Measurements from ENCODE around the gene PCSK1N. TPM values are rescaled to one million over a fixed set of nuclear protein-coding genes. Genes with fewer than 3 reads are reported as not detected.

The PCSK1N gene
- total and polyA plus RNA-seq, 2 of the 13 experiments (the other 11 are each of a cell fraction or from before 2014, with no cell fraction given), result 4.5 to 14.0 TPM

DNA sequence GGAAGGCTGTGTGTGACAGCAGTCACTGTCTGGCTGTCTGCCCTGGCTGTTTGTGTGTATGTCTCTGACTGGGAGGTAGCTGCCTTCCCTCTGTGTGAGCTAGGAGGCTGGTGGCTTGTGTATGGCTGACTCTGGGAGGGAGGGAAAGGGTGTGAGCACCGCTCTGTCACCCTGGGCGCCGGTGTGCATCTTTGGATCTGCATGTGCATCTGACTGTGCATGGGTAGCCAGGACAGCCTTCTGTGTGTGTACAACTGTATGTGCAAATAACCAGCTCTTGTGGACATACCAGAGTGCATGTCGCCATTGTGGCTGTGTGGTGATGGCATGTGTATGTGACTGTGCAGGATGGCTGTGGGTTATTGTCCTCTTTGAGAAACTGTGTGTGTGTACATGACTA lies 16.5 kb downstream of the PCSK1N start:
- in situ Hi-C loops (cut with HindIII; ENCODE audit: extremely low pct_ligation_motif_present, low pct_unique_long_range_greater_than_20kb), result no loop called here
- no peak overlapping the region for H3K27ac ChIP-seq (ENCODE audit: extremely low read length, insufficient read depth, low read length)
- no peak overlapping the region for H3K4me3 ChIP-seq (replicated peaks in 1 of 3; ENCODE audit: insufficient read depth in 1 of 3, low read depth in 2 of 3, low read length in 3 of 3)
- ChIA-PET POLR2A (no interaction called here), CTCF (ENCODE audit: low intra/inter-chr PET ratio, low total read pairs) (no interaction called here)
- ATAC-seq, result no peak
- H3K9ac ChIP-seq (ENCODE audit: insufficient read depth, low read depth, low read length), result no peak overlapping the region
- H3K4me1 ChIP-seq (ENCODE audit: insufficient read depth, low read length), result no peaks in the 10 kb centered on the region
- no peaks in the 10 kb centered on the region for H4K20me1 ChIP-seq (ENCODE audit: insufficient read depth, low read length)
- TF ChIP-seq KDM1A (CRISPR knock-in tag; IDR thresholded peaks at IDR 0.05), result no peak
- TF ChIP-seq HNRNPH1 (optimal IDR thresholded peaks at IDR 0.05; ENCODE audit: low read depth, low read length), result no peak
- TF ChIP-seq MTF1 (CRISPR knock-in tag; IDR thresholded peaks at IDR 0.05), result no peak
- TF ChIP-seq ZNF746 (CRISPR knock-in tag; IDR thresholded peaks at IDR 0.05), result no peak
- TF ChIP-seq RARG (CRISPR knock-in tag; IDR thresholded peaks at IDR 0.05; ENCODE audit: low read depth), result no peak
- TF ChIP-seq RNF2 (conservative IDR thresholded peaks at IDR 0.05; ENCODE audit: low read depth), result no peak
- TF ChIP-seq, protein P1, sequence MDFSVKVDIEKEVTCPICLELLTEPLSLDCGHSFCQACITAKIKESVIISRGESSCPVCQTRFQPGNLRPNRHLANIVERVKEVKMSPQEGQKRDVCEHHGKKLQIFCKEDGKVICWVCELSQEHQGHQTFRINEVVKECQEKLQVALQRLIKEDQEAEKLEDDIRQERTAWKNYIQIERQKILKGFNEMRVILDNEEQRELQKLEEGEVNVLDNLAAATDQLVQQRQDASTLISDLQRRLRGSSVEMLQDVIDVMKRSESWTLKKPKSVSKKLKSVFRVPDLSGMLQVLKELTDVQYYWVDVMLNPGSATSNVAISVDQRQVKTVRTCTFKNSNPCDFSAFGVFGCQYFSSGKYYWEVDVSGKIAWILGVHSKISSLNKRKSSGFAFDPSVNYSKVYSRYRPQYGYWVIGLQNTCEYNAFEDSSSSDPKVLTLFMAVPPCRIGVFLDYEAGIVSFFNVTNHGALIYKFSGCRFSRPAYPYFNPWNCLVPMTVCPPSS (IDR thresholded peaks at IDR 0.05), result no peak
- TF ChIP-seq NONO (IDR thresholded peaks at IDR 0.05), result no peak
- no peak for TF ChIP-seq NONO (CRISPR knock-in tag; conservative IDR thresholded peaks at IDR 0.05)
- TF ChIP-seq ZNF703 (CRISPR knock-in tag; IDR thresholded peaks at IDR 0.05; ENCODE audit: borderline replicate concordance), result no peak
- TF ChIP-seq, protein P2, sequence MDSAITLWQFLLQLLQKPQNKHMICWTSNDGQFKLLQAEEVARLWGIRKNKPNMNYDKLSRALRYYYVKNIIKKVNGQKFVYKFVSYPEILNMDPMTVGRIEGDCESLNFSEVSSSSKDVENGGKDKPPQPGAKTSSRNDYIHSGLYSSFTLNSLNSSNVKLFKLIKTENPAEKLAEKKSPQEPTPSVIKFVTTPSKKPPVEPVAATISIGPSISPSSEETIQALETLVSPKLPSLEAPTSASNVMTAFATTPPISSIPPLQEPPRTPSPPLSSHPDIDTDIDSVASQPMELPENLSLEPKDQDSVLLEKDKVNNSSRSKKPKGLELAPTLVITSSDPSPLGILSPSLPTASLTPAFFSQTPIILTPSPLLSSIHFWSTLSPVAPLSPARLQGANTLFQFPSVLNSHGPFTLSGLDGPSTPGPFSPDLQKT (CRISPR knock-in tag; IDR thresholded peaks at IDR 0.05; ENCODE audit: borderline replicate concordance), result no peak
- TF ChIP-seq, protein P3, sequence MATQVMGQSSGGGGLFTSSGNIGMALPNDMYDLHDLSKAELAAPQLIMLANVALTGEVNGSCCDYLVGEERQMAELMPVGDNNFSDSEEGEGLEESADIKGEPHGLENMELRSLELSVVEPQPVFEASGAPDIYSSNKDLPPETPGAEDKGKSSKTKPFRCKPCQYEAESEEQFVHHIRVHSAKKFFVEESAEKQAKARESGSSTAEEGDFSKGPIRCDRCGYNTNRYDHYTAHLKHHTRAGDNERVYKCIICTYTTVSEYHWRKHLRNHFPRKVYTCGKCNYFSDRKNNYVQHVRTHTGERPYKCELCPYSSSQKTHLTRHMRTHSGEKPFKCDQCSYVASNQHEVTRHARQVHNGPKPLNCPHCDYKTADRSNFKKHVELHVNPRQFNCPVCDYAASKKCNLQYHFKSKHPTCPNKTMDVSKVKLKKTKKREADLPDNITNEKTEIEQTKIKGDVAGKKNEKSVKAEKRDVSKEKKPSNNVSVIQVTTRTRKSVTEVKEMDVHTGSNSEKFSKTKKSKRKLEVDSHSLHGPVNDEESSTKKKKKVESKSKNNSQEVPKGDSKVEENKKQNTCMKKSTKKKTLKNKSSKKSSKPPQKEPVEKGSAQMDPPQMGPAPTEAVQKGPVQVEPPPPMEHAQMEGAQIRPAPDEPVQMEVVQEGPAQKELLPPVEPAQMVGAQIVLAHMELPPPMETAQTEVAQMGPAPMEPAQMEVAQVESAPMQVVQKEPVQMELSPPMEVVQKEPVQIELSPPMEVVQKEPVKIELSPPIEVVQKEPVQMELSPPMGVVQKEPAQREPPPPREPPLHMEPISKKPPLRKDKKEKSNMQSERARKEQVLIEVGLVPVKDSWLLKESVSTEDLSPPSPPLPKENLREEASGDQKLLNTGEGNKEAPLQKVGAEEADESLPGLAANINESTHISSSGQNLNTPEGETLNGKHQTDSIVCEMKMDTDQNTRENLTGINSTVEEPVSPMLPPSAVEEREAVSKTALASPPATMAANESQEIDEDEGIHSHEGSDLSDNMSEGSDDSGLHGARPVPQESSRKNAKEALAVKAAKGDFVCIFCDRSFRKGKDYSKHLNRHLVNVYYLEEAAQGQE (IDR thresholded peaks at IDR 0.05; ENCODE audit: borderline replicate concordance in 1 of 2, low read depth in 1 of 2, low read length in 2 of 2), result no peak
- no TSS peak for BruUV-seq (replicated peaks)
- no peaks in the 10 kb centered on the region for H3K9me3 ChIP-seq (ENCODE audit: low read length)
- no peak for FAIRE-seq
- no peak for DNase-seq (ENCODE audit: low spot score)
- no peaks in the 10 kb centered on the region for H3K27me3 ChIP-seq (ENCODE audit: control insufficient read depth in 1 of 2, insufficient read depth in 2 of 2, low read length in 2 of 2)
- no peak overlapping the region for H3K4me2 ChIP-seq (ENCODE audit: low read depth, low read length)
- intact Hi-C loops (cut with micrococcal nuclease; ENCODE audit: unreplicated experiment), result no loop called here
- no peak overlapping the region for H2AFZ ChIP-seq (ENCODE audit: low read length)
- peaks cover 1 to 21% of the 10 kb centered on the region in 2 experiments; a peak in 3 of 5 replicates for H3K36me3 ChIP-seq (replicated peaks in 1 of 2; ENCODE audit: control insufficient read depth in 1 of 2, insufficient read depth in 2 of 2, low read length in 2 of 2)
- H3K79me2 ChIP-seq (ENCODE audit: insufficient read depth, low read length), result no peaks in the 10 kb centered on the region
- WGBS (ENCODE audit: low lambda C conversion rate), result 100% methylated on average over 1 of the region's 4 CpGs
